Activated CD8-positive, alpha-beta memory T cell treated with anti-CD3 and anti-CD28 coated beads, Interleukin-2, amount 50 U/mL, for 24 hours (primary cell): ENCODE data around the gene STPG3.

ENCODE experiments used
- DNase-seq: peaks from one replicate; pipeline ENCODE4 v3.0.0-alpha.2; 2020; ENCODE audit errors: extremely low read depth

Gene STPG3

DNA sequence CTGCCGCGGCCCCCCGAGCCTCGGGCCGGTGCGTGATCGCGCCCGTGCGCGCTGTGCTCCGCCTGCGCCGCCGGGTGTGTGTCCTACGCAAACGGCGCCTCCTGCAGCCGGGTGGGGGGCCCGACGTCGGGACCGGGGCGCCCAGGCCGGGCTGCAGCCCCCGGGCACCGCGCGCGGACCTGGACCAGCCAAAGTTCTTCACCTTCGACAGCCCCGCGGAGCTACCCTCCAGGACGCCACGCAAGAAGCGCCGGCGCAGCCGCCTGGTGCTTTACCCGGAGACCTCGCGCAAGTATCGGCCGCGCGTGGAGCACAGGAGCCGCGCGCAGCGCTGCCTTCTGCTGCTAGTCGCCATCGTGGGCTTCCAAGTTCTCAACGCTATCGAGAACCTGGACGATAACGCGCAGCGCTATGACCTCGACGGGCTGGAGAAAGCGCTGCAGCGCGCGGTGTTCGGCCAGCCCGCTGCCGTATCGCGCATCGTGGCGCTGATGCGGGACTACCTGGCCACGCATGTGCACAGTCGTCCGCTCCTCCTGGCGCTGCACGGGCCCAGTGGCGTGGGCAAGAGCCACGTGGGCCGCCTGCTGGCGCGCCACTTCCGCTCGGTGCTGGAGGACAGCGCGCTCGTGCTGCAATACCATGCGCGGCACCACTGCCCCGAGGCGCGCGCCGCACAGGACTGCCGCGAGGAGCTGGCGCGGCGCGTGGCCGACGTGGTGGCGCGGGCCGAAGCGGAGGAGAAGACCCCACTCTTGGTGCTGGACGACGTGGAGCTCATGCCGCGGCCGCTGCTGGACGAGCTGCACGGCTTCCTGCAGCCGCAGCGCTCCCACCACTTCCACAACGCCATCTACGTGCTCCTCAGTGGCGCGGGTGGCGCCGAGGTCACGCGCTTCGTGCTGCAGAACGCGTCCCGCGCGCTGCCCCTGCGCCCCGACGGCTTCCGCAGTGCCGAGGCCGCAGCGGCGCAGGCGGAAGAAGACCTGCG lies 27.9 kb downstream of the STPG3 start:
- DNase-seq, result no peak

- DNase-seq, result no peak
Measured at GRCh38 chr9:137279741-137280473, 28.8 kb downstream of the STPG3 start.

GRCh38 chr9:137280474-137281344 lies 29.6 kb downstream of the STPG3 start:
- no peak for DNase-seq

- DNase-seq, result no peak
Measured at GRCh38 chr9:137281345-137282116, 30.4 kb downstream of the STPG3 start.

GRCh38 chr9:137286975-137287383 lies 35.9 kb downstream of the STPG3 start:
- no peak for DNase-seq

DNA sequence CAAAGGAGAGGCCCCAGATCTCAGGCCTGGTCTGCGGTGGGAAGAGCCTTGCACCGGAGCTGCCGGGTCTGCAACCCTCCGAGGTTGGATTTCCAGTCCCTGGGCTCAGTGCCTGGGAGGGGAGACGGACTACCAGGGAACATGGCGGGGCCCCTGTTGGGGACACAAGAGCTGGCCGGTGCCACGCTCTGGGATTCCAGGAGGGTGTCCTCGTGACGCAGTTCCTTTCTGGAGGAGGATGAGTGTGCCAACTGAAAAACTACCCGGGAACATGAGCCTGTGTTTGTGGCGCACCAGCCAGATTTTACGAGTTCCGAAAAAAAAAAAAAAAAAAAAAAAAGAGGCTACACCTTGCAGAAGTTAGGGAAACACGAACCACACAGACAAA lies 42.0 kb downstream of the STPG3 start:
- DNase-seq, result no peak

DNA sequence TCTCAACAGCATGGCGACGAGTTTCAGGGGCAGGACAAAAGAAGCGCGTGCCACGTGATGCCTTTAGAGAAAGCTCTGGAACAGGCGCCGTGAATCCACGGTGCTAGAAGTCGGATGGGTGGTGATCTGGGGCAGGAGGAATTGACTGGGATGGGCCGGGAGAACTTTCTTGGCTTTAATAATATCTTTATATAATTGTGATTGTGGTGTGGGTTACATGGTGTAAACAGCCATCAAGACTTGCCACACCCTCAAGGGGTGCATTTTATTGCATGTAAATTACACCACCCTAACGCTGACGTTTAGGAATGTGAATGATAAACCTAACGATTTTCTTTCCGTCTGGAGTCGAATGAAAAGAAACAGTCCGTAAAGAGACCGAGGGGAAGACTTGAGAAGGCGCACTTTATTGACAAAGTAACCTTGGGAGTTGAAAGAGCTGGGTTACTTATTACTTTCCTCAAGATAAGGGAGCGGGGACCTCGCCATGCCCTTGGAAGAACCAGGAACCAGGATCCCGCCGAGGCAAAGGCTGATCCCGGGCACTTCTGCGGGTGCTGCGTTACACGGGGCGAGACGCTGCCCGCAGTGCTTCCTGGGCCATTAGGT lies 42.5 kb downstream of the STPG3 start:
- no peak for DNase-seq

GRCh38 chr9:137294091-137294680 lies 43.1 kb downstream of the STPG3 start:
- no peak for DNase-seq

GRCh38 chr9:137294681-137295237 lies 43.7 kb downstream of the STPG3 start:
- no peak for DNase-seq

DNA sequence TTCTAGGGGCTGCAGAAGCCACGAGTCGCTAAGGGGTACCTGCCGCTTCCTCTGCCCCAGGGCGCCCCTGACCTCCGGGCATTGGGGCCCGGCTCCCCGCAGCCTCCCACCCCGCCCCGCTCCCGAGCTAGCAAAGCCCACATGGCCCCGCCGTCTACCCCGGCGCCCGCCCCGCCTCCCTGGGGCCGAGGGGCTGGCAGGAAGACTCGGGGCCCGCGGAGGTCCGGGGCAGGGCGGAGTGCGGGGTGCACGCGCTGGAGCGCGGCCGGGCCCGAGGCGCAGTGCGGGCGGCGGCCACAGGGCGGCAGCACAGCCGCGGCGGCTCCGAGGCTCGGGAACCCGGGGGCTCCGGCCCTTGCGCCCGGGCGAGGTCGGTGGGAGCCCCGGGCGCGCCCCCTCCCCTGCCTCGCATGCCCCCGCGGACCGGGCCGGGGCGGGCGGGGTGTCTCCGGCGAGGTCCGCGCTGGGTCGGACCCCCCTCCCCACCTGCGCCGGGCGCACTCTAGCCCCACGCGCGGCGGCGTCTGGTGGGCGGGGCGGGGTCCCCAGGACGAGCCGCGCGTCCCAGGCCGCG lies 44.2 kb downstream of the STPG3 start:
- DNase-seq, result no peak

DNA sequence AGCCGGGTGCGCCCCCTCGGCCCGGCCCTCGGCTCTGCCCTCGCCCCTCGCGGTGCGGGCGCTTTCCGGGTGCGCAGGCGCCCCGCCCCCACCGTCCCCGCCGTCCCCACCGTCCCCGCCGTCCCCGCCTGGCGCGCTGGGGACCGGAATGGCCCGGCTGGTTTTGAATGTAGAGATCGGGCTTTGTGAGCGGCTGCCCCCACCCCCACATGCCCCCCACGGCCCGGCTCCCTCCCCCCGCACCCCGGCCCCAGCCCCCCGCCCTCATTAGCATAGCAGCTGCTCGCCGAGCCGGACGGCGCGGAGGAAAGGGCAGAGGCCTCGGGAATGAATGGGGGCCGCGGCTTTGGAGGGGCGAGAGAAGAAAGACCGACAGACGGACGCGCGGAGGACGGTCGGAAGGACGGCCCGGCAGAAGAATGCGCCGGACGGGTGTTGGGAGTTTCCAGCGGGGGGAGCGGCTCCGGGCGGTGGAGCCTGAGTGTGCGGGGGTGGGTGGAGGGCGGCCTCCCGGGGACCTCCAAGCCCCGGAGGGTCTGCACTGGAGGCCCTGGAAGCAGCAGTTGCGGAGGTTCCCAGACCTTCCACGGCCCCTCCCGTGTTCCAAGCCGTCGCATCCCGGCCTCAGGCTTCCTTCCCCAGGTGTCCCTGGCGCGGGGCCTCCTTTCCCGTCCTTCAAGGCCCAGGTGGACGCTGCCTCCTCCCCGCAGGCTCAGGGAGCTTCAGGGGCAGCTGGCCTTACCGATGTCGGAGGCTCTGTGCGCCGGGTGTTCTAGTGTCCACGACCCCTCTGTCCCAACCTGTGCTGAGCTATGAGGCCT lies 45.0 kb downstream of the STPG3 start:
- DNase-seq, result no peak

DNA sequence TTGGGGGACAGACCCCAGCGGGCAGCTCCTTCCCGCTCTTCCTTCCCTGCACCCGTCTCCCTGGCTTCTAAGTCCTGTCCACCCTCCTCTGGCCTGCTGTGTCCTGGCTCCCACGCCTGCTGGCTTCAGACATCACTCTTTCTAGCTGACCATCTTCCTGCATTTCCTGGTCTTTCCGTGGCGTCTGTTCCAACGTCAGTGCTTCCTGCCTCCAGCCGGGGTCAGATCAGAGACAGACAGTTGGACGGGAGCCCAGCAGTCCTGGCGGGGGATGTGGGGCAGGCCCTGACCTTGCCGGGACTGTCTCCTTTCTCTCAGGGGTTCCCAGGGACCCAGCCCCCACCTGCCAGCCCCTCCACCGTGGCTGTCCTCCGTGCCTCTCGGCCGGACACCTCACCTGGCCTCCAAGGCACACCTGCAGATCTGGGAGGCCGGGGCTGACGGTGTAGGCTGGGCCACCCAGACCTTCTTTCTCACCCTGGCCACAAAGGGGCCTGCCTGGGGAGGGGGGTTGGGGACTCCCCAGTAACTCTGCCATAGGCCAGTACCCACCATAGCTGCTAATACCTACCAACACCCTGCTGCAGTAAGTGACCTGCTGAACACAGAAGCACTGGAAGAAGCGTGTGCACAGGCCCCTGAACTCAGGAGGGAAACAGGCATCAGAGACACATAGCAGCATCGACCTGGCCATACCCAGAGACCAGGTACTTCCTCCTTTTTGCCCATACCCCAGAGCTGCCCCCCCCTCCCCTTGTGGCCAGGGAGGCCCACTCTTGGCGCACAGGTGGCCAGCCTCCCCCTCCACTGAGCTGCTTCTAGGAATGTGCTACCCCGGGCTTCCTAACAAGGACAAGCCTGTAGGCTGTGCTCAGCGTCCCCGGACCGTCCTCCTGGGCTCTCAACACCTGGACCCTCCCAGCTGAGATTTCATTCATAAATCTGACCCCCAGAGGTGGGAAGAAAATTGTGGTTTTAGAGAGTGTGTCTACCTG lies 45.9 kb downstream of the STPG3 start:
- DNase-seq, result no peak

DNA sequence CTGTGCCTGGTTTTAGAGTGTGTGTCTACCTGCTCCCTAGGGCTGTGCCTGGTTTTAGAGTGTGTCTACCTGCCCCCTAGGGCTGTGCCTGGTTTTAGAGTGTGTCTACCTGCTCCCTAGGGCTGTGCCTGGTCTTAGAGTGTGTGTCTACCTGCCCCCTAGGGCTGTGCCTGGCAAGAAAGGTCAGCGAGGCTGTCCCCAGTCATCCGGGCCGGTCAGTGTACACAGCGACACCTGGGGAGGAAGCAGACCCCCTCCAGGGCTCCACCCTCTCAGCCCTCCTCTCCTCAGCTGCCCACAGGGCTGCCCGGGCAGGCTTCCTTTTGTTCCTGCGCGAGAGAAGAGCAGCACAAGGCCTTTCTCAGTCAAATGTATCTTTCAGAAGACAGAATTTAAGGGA lies 46.9 kb downstream of the STPG3 start:
- no peak for DNase-seq

DNA sequence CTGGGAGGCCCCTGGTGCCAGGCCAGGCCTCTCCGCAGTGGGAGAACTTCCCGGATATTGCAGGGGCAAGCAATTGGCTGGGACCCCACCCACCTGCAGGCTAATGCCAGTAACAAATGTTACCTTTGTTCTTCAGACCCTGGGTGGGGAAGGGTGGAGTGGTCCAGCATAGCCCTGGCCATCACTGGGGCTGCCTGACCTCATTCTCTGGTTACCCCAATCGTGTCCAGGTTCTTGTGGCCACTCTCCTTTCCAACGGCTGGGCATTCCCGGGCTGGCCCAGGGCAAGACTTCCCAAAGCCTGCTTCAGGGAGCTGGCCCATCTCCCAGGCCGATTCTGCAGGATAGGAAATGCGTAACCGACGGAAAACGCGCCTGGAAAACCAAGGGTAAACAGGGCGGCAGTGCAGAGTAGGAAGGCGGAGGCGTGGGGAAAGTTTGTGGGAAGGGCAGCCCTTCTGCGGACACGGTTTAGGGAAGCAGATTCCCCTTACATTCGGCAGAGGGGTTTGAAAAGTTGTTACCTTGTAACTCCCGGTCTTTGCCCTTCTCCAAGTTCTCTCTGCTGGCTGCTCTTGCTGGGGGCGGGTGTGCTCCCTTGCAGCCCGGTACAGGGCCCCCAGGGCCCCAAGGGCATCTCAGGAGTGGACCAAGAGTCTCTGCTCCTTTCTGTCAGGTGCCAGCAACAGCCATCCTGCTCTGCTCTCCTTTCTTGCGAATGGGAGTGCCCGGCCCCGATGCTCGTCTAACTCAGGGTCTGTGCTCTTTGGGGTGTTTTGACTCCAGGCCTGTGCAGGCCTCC lies 47.5 kb downstream of the STPG3 start:
- no peak for DNase-seq

- no peak for DNase-seq
Measured at GRCh38 chr9:137299203-137299565, 48.1 kb downstream of the STPG3 start.

DNA sequence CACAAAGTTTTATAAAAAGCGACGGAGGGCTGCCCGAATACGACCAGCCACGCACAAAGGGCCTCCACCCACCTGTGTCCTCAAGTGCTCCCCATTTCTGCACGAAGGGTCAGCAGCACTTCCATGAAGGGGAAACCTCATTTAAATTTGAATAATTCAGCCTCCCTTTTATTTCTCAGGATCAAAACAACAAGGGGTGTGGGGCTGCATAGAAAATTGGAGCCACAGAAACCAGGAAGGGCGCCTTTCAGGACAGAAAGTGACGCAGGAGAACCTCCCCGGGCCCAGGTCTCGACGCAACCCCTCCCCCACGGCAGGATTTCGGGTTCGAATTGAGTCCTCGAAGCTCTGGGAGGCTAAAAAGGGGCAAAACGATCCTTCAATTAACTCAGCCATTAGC lies 48.9 kb downstream of the STPG3 start:
- no peak for DNase-seq

- no peak for DNase-seq
Measured at GRCh38 chr9:137300567-137301080, 49.5 kb downstream of the STPG3 start.
